NCI-H146 treated with DMSO at 0.1 percent for 48 hours (cell line): ENCODE data around the gene OBP2A.

Experiments used
- DNase-seq: peaks from one replicate; lab custom pipeline; 2025; ENCODE audit not compliant: unreplicated experiment; lab: John Stamatoyannopoulos, UW

OBP2A gene

DNA sequence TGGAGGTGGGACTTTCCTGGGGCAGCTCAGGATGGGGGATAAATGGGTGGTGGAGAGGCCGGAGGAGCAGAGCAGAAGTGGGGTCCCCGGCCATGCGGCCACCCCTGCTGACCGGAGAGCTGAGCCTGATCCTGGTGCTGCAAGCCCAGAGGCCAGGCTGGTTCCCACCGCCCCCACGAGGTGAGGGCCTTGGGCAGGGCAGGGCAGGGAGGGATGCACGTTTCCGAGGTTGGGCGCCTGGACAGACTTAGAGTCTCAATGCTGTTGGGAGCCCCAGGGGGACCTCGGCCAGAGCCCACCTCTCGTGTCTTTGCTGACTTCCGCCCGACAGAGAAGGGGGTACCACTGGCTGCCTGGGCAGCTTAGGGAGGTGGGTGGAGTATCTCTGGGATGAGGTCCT, 5.5 kb downstream of the OBP2A start:
- DNase-seq, result no peak

DNA sequence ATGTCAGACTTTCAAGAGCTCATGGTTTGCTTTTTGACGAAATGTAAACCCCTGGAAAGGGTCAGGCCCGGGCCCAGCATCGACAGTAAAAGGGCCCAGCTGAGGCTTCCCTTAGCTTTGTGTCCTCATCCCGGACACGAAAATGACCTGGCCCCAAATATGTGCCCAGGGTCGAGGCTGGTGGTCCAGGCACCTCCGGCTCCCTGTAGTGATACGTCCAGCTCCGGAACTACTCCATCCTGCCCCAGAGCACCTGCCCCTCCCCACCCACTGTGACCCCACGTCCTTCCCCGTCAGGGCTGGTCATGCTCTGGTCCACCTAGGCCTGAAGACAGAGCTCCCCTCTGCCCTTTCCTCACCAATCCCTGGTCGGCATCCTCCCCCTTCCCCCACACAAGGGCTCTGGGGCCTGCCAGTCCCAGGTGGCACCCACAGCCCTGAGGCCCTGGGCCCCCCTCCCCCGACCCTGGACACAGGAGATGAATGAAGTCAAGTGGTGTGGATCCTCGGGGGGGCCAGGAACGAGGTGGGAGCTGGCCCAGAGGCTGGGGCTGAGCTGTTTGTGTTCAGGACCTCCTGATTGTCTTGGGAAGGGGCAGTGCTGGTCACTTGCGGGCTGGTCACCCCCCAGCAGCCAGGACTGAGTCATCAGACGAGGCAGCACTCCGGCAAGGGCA, 6.2 kb downstream of the OBP2A start:
- DNase-seq, result no peak

DNA sequence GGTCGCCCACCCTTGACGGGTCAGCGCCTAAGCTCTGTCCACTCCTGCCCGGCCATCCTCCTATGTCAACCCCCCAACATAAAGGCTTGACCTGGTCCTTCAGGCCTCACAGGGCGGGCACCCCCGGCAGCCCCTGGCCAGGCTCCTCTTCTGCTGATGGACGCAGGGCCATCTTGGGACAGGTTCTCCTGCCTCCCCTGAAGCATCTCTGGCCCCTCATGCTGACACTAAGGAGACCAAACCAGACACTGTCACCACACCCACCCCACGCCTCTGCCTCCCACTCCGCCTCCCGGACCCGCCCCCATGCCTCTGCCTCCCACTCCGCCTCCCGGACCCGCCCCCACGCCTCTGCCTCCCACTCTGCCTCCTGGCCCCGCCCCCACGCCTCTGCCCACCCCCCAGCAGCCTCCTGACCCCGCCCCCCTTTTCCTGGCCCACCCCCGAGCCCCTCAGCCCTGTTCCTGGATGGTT, 6.8 kb downstream of the OBP2A start:
- DNase-seq, result no peak

DNA sequence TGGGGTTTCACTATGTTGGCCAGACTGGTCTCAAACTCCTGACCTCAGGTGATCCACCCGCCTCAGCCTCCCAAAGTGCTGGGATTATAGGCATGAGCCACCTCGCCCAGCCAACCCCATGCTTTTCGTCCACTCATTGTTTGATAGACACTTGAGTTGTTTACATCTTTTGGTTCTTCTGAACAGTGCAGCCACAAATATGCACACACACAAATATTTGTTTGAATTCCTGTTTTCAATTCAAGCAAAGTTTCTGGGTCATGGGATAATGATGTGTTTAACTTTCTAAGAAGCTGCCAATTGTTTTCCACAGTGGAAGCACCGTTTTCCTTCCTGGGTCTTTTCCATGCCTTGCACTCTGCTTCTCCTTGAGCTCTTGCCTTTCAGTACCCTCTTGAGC, 8.8 kb downstream of the OBP2A start:
- DNase-seq, result no peak

DNA sequence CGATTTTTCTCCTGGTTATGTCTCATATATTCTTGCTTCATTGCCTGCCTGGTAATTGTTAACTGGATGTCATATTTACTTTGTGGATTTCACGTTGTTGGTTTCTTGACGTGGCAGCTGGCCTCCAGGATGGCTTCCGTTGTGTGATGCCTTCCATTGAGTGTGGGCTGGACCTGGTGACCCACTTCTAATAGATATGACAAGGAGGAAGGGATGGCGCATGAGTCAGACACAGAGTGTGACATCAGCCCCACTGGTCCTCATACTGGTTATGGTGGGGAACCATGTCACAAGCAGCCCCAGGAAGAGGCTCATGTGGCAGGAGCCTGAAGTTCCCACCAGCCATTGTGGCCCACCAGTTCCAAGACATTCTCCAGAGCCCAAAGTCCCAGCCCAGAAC, 9.3 kb downstream of the OBP2A start:
- DNase-seq, result no peak

DNA sequence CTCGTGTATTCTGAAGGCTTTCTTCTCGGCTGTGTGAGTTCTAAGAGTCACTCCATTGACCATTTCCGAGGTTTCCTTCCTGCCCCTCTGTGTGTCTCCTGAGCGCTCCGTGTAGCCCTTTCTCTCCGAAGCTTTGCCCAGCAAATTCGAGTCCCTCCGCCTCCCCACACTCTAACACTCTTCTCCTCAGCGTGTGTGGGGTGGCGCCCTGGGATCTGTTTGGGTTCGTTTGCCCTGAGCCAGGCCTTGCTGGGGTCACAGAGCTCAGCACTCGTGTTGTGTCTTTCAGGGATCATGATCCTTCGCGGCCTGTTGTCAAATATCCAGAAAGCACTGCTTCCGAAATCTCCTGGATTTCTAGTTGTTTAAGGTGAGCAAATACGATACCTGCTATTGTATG, 10.0 kb downstream of the OBP2A start:
- no peak for DNase-seq

DNA sequence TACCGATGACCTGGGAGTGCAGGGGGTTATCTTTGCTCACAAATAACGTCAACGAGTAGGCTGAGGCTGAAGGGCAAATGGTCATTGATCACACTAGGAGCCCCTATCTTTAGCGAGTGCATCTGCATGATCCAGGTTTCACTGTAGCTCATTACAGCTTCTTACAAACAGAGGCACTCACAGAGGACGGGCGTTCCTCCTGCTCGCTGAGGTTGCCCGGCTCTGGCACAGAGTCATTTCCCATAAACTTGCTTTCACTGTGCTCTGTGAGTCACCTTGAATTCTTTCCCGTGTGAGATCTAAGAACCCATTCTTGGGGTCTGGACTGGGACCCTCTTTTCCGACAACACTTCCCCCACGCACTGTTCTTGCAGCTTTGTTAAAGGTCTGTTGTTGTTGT, 13.7 kb downstream of the OBP2A start:
- DNase-seq, result no peak

DNA sequence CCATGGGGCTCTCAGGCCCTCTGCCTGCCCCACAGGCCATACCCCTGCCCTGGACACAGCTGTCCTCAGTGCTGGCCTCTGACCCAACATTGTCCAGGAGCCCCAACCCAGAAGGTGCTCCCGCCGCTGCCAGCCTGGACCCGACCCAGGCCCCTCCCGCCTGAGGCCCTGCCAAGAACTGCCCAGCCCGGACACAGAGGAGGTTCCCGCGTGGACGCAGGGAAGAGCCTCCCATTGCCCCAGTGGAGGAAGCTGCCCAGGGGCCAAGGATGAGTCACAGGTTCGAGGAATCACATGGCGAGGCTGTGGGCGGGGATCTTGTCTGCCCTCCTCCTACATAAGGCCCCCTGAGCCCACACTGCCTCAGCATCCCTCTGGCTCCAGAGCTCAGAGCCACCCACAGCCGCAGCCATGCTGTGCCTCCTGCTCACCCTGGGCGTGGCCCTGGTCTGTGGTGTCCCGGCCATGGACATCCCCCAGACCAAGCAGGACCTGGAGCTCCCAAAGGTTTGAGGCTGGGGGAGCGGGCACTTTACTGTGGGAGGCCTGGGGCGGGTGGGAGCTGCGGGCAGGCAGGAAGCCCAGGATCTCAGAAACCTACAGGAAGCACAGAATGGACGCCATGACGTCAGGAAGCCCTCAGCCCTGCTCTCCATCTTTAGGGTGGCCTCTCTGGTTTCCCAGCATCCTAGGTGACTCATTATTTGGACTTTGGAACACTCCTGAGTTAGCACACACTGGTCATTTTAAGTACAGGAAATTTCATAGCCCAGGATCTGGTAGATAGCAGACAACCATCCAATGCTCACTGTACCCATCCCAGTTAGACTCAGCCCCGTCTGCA, 15.7 kb downstream of the OBP2A start, which contains the start of gene PAEP:
Gene PAEP, plus strand, starts transcription at position 366 of the 844 bp plus-strand sequence.
- no peak for DNase-seq

DNA sequence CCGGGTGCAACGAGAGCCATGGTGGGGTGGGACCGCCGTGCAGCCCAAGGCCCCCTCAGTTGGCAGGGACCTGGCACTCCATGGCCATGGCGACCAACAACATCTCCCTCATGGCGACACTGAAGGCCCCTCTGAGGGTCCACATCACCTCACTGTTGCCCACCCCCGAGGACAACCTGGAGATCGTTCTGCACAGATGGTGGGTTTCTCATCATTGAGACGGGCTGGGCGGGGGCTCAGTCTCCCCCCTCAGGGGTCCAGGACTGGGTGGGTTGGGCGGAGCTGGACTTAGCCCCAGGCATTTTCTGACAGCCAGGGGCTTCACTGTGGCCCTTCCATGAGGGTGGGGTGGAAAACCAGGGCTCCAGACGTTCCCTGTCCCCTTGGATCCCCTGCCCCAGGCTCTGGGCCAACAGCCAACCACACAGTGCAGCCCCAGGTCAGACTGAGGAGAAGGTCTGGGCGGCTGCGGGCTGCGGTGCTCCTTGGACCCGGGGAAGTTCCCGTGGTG, 16.4 kb downstream of the OBP2A start:
- DNase-seq, result no peak

DNA sequence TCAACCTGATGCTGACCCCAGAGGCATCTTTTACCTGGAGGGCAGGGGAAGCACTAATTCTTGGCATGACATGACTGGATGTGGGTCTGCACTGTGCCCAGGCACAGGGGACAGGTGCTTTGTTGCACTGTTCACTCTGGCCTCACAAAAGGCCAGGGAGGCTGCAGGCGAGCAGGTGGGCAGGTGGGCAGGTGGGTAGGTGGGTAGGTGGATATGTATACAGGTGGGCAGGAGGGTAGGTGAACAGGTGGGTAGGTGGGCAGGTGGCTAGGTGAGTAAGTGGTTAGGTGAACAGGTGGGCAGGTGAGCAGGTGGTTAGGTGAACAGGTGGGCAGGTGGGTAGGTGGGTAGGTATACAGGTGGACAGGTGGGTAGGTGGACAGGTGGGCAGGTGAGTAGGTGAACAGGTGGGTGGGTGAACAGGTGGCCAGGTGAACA, 17.1 kb downstream of the OBP2A start:
- no peak for DNase-seq

DNA sequence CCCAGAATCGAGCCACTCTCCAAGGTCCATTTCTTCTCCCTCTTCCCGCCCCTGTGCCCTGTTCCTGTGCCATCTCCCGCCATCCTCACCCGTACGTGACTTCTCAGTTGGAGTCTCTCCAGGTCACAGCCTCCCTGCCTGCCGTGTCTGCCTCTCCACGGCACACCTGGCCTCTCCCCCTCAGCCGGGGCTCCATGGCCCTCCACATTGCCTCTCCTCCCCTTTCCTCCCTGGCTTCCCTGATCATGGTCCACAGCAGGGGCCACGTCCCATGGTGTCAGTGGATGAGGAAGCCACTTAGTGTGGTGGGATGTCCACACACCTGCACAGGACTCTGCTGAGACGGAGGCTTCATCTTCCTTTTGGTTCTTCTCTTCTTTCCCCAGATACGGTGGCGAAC, 17.9 kb downstream of the OBP2A start:
- no peak for DNase-seq

DNA sequence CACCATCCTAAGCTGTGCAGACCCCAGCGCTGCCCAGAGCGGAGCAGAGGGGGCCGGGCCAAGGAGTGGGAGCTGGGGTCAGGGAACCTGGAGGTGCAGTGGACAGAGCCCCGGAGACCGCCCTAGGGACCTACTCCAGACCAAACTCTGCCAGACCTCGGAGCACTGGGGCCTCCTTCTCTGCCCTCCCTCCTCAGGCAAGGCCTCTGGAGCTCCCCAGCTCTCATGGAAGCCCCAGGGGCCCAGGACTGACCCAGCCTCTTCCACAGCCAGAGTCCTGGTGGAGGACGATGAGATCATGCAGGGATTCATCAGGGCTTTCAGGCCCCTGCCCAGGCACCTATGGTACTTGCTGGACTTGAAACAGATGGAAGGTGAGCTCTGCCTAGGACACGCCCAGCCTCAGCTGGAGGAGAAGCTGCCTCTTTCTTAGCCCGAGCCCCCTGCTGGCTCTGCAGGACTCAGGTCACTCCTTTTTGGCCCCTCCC, 19.3 kb downstream of the OBP2A start:
- DNase-seq, result no peak

DNA sequence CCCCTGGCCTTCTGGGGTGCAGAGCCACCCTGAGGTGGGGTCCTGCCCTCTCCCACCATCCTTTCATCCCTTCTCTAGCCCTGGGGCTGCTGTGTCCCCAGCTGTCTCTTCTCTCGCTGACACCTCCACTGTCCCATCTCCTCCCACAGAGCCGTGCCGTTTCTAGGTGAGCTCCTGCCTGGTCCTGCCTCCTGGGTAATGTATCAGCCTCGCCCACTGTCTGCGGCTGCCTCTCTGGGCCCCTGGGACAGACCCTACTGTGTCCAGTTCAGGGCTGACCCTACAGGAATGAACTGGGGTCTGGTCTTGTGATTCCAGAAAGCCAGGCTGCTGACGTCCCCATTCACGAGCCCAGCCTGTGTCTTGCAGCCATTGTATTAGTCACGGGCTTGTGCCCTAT, 19.7 kb downstream of the OBP2A start:
- DNase-seq, result no peak

DNA sequence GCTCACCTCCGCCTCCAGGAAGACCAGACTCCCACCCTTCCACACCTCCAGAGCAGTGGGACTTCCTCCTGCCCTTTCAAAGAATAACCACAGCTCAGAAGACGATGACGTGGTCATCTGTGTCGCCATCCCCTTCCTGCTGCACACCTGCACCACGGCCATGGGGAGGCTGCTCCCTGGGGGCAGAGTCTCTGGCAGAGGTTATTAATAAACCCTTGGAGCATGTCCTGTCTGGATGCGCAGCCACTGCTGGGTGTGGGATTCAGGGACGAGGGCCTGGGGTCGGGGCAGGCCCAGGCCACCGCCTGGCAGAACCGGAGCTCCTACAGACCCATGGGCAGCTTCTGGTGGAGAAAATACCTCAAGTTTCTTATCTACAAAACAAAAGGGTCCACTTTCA, 20.6 kb downstream of the OBP2A start:
- DNase-seq, result no peak

DNA sequence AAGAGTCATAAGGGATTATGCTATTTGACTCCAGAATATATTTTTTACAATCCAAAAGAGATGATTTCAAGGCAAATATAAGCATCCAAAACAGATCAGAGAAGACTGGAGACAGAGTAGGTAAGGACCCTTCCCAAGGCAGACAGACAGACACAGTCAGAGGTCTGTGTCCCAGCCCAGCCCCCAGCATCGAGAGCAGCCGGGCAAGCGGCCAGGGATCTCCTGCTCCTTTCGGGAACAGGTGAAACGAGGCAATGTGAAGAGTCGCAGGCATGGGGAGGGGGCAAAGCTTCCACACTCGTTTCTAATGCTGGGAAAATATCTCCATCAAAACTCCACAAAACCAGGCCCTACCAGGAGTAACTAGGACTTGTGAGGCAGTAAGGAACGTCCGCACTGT, 21.4 kb downstream of the OBP2A start:
- no peak for DNase-seq

DNA sequence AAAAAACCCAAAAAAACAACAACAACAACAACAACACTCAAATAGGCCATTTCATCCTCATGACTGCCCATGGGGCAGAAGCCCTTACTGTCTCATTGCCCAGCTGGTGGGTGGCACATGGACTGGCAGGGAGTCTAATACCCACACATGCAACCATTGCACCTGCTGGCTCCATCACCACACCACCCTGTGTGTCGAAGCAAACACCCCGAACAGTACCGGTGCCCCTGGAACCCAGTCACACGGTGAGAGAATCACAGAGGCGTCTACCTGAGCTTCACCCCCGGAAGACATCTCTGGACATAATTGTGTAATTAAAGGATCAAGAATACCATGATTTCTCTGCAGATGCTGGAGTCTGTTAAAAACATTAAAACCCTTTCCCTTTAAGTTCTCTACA, 22.1 kb downstream of the OBP2A start:
- no peak for DNase-seq

DNA sequence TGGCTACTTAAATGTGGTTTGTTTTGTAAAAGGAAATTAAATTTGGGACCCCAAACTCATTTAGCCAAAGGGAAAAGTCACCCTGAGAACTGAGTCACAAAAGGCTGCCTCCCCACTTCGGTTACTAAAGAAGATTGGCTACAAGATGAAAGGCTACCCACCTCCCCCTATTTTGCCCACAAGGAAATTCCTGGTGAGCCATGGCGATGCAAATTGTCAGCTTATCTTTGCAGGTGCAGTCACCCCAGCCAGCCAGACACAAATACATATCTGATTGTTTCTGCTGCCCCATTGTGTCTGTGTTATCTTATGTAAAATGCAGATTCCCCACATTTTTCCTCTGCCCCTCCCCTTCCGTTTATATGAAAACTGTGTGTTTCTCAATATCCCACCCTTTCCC, 24.5 kb downstream of the OBP2A start:
- no peak for DNase-seq

DNA sequence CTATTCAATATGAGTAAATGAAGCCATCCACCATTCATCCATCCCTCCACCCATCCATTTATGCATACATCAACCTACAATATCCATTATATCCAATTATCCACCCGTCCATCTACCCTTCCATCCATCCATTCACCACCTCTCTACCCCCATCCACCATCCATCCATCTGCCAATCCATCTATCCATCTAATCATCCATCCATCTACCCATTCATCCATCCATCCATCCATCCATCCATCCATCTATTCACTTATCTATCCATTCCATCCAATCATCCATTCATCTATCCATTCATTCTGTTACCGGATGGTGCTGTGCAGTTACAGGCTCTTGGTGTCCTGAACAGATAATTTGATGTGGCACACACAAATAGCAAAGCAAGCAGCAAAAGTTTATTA, 26.3 kb downstream of the OBP2A start:
- no peak for DNase-seq

DNA sequence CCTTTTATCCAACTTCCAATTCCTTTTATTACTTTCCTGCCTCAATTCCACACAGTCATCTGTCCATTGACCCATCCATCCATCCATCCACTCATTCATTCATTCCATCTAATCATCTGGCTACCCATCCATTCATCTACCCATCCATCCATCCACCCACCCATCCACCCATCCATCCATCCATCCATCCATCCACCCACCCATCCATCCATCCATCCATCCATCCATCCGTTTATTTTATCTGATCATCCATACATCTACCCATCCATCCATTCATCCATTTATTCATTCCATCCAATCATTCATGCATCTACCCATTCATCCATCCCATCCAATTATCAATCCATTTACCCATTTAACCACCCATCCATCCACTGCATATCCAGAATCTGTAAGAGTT, 27.2 kb downstream of the OBP2A start:
- DNase-seq, result no peak

DNA sequence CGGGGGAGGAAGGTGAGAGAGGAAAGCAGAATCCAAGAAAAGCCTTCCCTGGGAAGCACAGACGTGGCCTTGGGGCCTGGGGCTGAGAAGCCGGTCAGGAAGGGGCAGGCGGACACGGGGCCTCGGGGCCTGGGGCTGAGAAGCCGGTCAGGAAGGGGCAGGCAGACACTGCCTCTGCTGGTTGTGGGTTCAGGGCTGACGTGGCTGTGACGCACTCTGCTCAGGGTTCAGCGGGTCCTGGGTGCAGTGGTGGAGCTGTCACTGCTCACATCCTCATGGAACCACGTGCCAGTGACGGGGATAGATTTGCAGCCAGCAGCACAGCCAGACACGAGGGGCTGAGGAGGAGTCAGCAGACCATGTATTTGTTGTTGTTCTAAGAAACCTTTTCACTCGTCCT, 28.4 kb downstream of the OBP2A start:
- DNase-seq, result no peak

DNA sequence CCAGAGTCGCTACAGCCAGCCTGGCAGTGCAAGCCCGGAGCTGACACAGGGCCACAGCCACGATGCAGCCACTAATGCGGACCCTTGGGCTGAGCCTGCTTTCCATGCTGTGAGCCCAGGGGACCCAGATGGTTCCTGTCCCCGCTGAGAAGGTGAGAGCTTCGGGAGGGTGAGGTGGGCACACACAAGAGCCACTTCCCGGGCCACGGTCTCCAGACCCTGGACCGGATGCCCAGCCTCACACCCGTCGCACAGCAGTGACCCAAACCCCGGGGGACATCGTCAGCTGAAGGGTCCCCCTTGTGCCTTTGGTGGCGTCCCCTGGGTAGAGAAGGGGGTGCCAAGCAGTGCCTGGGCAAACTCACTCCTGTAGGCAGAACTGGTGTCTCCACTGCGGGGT, 29.0 kb downstream of the OBP2A start:
- no peak for DNase-seq

DNA sequence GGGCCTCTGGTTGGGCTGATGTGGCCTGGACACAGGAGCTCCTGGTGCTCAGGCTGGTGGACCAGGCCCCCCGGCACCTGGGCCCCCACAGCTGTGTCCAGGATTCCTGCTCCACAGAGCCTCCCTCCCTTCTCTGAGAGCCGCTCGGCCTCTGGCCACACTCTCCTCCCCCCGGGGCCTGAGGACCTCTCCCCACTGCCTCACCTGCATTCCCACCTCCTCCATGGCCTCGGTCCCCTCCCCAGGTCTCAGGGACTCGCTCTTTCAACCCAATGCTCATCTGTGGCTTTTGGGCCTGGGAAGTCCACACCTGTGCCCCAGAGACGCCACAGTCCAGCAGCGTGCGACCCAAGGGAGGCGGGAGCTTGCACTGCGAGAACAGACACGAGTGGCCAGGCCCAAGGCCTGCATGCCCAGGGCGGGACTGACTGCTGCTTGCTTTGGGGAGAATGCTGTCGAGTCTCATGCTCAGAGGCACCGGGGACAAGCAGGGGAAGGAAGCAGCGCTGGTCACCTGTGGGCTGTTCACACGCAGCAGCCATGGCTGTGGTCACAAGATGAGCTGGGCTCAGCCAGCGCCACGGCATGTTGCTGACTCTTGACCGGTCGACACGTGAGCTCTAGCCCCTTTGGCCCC, 30.2 kb downstream of the OBP2A start:
- no peak for DNase-seq
